Astrocyte of the spinal cord (primary cell): ENCODE measurements around the gene INMT.

ENCODE experiments used
- DNase-seq: peaks from one replicate; pipeline ENCODE4 v3.0.0; 2011; ENCODE audit warnings: low read depth, low spot score
- H3K4me3 ChIP-seq: 2 replicates; pipeline ENCODE4 v1.5.1; 2011; ENCODE audit warnings: low read depth, mild to moderate bottlenecking, low read length, moderate library complexity
- CTCF ChIP-seq: IDR thresholded peaks from 2 replicates; pipeline ENCODE4 v1.5.1; 2012; ENCODE audit warnings: low read depth, mild to moderate bottlenecking, low read length, inconsistent platforms
- in situ Hi-C: cut with HindIII; loops from 2 replicates; pipeline ENCODE4 v1.10.0; 2017; ENCODE audit warnings: low sequenced_read_pairs

INMT gene

GRCh38 chr7:30744075-30744417 lies 7.9 kb upstream of the INMT start:
- no peak for DNase-seq
- H3K4me3 ChIP-seq, result no peak overlapping the region
- in situ Hi-C loops, result no loop called here
- TF ChIP-seq CTCF, result no peak

GRCh38 chr7:30745261-30745941 lies 6.5 kb upstream of the INMT start:
- TF ChIP-seq CTCF, result no peak
- no peak for DNase-seq
- no peak overlapping the region for H3K4me3 ChIP-seq
- in situ Hi-C loops, result no loop called here

- in situ Hi-C loops, result no loop called here
- DNase-seq, result no peak
- H3K4me3 ChIP-seq, result no peak overlapping the region
- no peak for TF ChIP-seq CTCF
Measured at GRCh38 chr7:30750010-30750409, 1.9 kb upstream of the INMT start.

- H3K4me3 ChIP-seq, result no peak overlapping the region
- peak; percentile 2 for TF ChIP-seq CTCF
- peak; percentile 95 for DNase-seq
- in situ Hi-C loops, result no loop called here
Measured at GRCh38 chr7:30750683-30751650, 968 bp upstream of the INMT start.

GRCh38 chr7:30752484-30752883 lies 549 bp downstream of the INMT start:
- no peak for TF ChIP-seq CTCF
- no peak for DNase-seq
- no peak overlapping the region for H3K4me3 ChIP-seq
- in situ Hi-C loops, result no loop called here

GRCh38 chr7:30752979-30753378 lies 1.0 kb downstream of the INMT start:
- H3K4me3 ChIP-seq, result no peak overlapping the region
- in situ Hi-C loops, result no loop called here
- TF ChIP-seq CTCF, result no peak
- peak; percentile 24 for DNase-seq
